ENCODE results near the gene KITLG. TPM values are rescaled to one million over a fixed set of nuclear protein-coding genes. Genes with fewer than 3 reads are reported as not detected.

Gene KITLG
- total and polyA plus RNA-seq, 2 donors (not counting 1 experiment from before 2014, with no cell fraction given): not detected

DNA sequence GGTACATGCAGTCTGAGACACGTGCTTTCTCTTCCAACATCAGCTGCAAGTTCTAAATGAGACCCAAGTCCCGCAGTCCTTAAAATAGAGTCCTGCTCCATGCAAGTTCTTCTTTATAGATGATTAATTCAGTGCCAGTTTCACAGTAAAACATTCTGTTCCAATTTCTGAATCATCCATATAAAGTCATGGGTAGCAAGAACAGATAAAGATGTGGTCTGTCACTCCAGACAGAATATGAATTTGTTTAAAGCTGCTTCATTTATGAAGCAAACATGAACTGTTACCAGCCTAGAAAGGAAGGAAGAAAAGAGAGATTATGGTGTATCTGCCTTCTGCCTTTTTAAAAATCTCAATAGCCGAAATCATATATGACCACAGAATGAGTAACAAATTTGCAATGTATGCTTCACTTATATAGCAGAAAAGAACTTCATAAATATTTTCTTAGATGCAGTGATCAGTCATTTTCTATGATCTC lies 83.3 kb downstream of the KITLG start:
- H3K27ac Mint-ChIP-seq: no peak overlapping the region
- no peak for ATAC-seq (ENCODE audit: low read depth)
- no peaks in the 10 kb centered on the region for H3K27me3 Mint-ChIP-seq
- intact Hi-C loops (cut with micrococcal nuclease): no loop called here
- H3K4me1 Mint-ChIP-seq: no peaks in the 10 kb centered on the region
- H3K9me3 Mint-ChIP-seq (ENCODE audit: insufficient read depth): no peaks in the 10 kb centered on the region
- no peak overlapping the region for H3K4me3 ChIP-seq (ENCODE audit: control extremely low read depth in 1 of 5, extremely low read depth in 1 of 5, insufficient read depth in 1 of 5, low read depth in 2 of 5, low read length in 4 of 5)
- CTCF ChIA-PET: no interaction called here
- no peaks in the 10 kb centered on the region for H4K20me1 ChIP-seq (ENCODE audit: control insufficient read depth, insufficient read depth, low read length, poor library complexity, severe bottlenecking)
- no peak overlapping the region for H3K27ac ChIP-seq (ENCODE audit: low read length in 2 of 2)
- H3K4me2 ChIP-seq (replicated peaks; ENCODE audit: low read depth, low read length, poor library complexity, severe bottlenecking): no peak overlapping the region
- H3K9me3 ChIP-seq (ENCODE audit: control extremely low read depth in 1 of 3, control insufficient read depth in 2 of 3, insufficient read depth in 1 of 3, low read length in 2 of 3): no peaks in the 10 kb centered on the region
- 83% methylated on average over 2 of the region's 3 CpGs for WGBS (ENCODE audit: insufficient coverage)
- no peak overlapping the region for H3K4me3 Mint-ChIP-seq
- H3K79me2 ChIP-seq (ENCODE audit: control insufficient read depth, insufficient read depth, low read length): no peaks in the 10 kb centered on the region
- no peak for TF ChIP-seq EZH2 (IDR thresholded peaks at IDR 0.05; ENCODE audit: borderline replicate concordance, insufficient read depth, low read depth, low read length, poor library complexity, severe bottlenecking)
- TF ChIP-seq, protein P1, sequence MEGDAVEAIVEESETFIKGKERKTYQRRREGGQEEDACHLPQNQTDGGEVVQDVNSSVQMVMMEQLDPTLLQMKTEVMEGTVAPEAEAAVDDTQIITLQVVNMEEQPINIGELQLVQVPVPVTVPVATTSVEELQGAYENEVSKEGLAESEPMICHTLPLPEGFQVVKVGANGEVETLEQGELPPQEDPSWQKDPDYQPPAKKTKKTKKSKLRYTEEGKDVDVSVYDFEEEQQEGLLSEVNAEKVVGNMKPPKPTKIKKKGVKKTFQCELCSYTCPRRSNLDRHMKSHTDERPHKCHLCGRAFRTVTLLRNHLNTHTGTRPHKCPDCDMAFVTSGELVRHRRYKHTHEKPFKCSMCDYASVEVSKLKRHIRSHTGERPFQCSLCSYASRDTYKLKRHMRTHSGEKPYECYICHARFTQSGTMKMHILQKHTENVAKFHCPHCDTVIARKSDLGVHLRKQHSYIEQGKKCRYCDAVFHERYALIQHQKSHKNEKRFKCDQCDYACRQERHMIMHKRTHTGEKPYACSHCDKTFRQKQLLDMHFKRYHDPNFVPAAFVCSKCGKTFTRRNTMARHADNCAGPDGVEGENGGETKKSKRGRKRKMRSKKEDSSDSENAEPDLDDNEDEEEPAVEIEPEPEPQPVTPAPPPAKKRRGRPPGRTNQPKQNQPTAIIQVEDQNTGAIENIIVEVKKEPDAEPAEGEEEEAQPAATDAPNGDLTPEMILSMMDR (IDR thresholded peaks at IDR 0.05): no peak
- H3K36me3 ChIP-seq (replicated peaks in 1 of 2; ENCODE audit: control extremely low read depth in 1 of 2, control insufficient read depth in 1 of 2, extremely low read depth in 1 of 2, insufficient read depth in 2 of 2, low read length in 1 of 2): no peaks in the 10 kb centered on the region
- H3K9ac ChIP-seq (ENCODE audit: low read length): no peak overlapping the region
- POLR2A ChIA-PET: no interaction called here
- H3K4me1 ChIP-seq (ENCODE audit: control insufficient read depth in 2 of 2, insufficient read depth in 2 of 2, low read length in 2 of 2): no peaks in the 10 kb centered on the region
- H2AFZ ChIP-seq (ENCODE audit: insufficient read depth, low read depth, low read length, poor library complexity, severe bottlenecking): no peak overlapping the region
- no peaks in the 10 kb centered on the region for H3K27me3 ChIP-seq (replicated peaks in 1 of 4; ENCODE audit: control extremely low read depth in 1 of 4, control insufficient read depth in 3 of 4, insufficient read depth in 4 of 4, low read length in 3 of 4)
- no peak for DNase-seq

DNA sequence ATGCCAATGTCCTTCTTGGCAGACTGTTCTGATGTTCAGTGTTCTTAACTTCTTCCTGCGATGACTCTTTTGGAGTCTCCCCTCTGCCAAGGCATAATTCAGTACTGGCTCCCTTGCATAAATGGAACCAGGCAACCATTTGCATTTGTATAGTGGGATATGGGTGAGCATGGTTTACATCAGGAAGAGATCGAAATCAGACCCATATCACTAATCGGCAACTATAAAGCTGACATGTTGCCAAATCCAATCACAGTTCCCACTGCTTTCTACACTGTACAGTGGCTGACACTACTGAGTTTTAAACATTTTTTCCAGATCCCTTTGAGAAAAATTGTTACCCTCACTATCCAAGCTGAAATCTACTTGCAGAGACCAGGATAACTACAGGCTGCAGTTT lies 83.8 kb downstream of the KITLG start:
- H3K9ac ChIP-seq (ENCODE audit: low read length): no peak overlapping the region
- H3K9me3 ChIP-seq (ENCODE audit: control extremely low read depth in 1 of 3, control insufficient read depth in 2 of 3, insufficient read depth in 1 of 3, low read length in 2 of 3): no peaks in the 10 kb centered on the region
- no peak overlapping the region for H3K4me3 ChIP-seq (ENCODE audit: control extremely low read depth in 1 of 5, extremely low read depth in 1 of 5, insufficient read depth in 1 of 5, low read depth in 2 of 5, low read length in 4 of 5)
- no peak overlapping the region for H3K27ac ChIP-seq (ENCODE audit: low read length in 2 of 2)
- H3K9me3 Mint-ChIP-seq (ENCODE audit: insufficient read depth): no peaks in the 10 kb centered on the region
- DNase-seq (no peak), ATAC-seq (ENCODE audit: low read depth) (no peak)
- no peaks in the 10 kb centered on the region for H3K79me2 ChIP-seq (ENCODE audit: control insufficient read depth, insufficient read depth, low read length)
- WGBS (ENCODE audit: insufficient coverage): 86% methylated on average over 1 of the region's 3 CpGs
- ChIA-PET POLR2A (no interaction called here), CTCF (no interaction called here)
- H4K20me1 ChIP-seq (ENCODE audit: control insufficient read depth, insufficient read depth, low read length, poor library complexity, severe bottlenecking): no peaks in the 10 kb centered on the region
- H3K27ac Mint-ChIP-seq: no peak overlapping the region
- no peaks in the 10 kb centered on the region for H3K4me1 ChIP-seq (ENCODE audit: control insufficient read depth in 2 of 2, insufficient read depth in 2 of 2, low read length in 2 of 2)
- no peak overlapping the region for H3K4me2 ChIP-seq (replicated peaks; ENCODE audit: low read depth, low read length, poor library complexity, severe bottlenecking)
- TF ChIP-seq EZH2 (IDR thresholded peaks at IDR 0.05; ENCODE audit: borderline replicate concordance, insufficient read depth, low read depth, low read length, poor library complexity, severe bottlenecking): no peak
- TF ChIP-seq, protein P1 (IDR thresholded peaks at IDR 0.05): no peak
- H3K27me3 ChIP-seq (replicated peaks in 1 of 4; ENCODE audit: control extremely low read depth in 1 of 4, control insufficient read depth in 3 of 4, insufficient read depth in 4 of 4, low read length in 3 of 4): no peaks in the 10 kb centered on the region
- no peaks in the 10 kb centered on the region for H3K36me3 ChIP-seq (replicated peaks in 1 of 2; ENCODE audit: control extremely low read depth in 1 of 2, control insufficient read depth in 1 of 2, extremely low read depth in 1 of 2, insufficient read depth in 2 of 2, low read length in 1 of 2)
- no peak overlapping the region for H2AFZ ChIP-seq (ENCODE audit: insufficient read depth, low read depth, low read length, poor library complexity, severe bottlenecking)
- no peaks in the 10 kb centered on the region for H3K4me1 Mint-ChIP-seq
- intact Hi-C loops (cut with micrococcal nuclease): no loop called here
- no peak overlapping the region for H3K4me3 Mint-ChIP-seq
- H3K27me3 Mint-ChIP-seq: no peaks in the 10 kb centered on the region
